ENCODE measurements around the gene ZSWIM8. TPM values are rescaled to one million over a fixed set of nuclear protein-coding genes. Genes with fewer than 3 reads are reported as not detected.

Gene ZSWIM8
- total and polyA plus RNA-seq, 3 donors from 2014 or later: 192 to 289 (median 204) TPM

DNA sequence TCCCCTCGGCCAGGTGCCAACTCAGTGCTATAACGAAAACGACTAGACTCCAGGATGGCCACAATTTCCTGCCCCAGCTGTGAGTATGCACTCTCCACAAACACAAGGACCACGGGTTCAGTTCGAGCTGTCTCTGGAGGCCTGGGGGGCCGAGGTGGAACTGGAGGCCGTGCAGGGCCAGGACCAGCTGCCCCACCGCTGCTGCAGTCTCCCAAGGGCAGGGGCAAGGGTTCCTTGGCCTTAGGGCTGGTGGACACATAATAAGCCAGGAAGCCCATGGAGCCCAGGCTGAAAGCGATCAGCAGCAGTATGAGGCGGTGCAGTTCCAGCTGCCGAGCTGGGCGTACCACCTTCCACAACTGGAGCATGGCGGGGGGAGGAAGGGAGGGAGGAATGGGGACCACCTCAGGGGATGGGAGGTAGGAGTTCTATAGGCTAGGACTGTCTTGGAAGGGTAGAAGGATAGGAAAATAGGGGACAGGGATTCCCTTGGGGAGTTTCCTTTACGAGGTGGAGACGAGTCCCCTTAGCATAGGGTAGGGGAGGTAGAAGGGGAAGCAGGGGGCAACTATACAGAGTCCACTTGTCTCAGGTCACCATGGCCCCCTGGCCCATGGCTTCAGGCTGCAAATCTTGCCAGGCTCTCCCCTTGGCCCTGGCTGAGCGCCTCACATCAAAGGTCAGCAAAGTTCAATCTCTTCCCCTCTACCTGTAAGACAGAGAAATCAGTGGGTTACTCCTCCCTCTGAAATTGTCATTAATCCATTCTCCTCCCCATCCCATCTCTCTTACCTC, 22.8 kb downstream of the ZSWIM8 start:
- DNase-seq: no peak
- Histone ChIP-seq H3K36me3 (ENCODE audit: low read depth, missing control alignments) (no peaks in the 10 kb centered on the region), H3K27ac (no peak overlapping the region), H3K4me3 (no peak overlapping the region), H3K27me3 (no peaks in the 10 kb centered on the region), H3K9me3 (no peaks in the 10 kb centered on the region), H3K4me1 (no peaks in the 10 kb centered on the region)
- 89 to 92% methylated on average over 16 of the region's 16 CpGs for WGBS, 2 donors
- intact Hi-C loops (cut with DNase I; ENCODE audit: low total_unique reads): no loop called here
- TF ChIP-seq, protein P1, sequence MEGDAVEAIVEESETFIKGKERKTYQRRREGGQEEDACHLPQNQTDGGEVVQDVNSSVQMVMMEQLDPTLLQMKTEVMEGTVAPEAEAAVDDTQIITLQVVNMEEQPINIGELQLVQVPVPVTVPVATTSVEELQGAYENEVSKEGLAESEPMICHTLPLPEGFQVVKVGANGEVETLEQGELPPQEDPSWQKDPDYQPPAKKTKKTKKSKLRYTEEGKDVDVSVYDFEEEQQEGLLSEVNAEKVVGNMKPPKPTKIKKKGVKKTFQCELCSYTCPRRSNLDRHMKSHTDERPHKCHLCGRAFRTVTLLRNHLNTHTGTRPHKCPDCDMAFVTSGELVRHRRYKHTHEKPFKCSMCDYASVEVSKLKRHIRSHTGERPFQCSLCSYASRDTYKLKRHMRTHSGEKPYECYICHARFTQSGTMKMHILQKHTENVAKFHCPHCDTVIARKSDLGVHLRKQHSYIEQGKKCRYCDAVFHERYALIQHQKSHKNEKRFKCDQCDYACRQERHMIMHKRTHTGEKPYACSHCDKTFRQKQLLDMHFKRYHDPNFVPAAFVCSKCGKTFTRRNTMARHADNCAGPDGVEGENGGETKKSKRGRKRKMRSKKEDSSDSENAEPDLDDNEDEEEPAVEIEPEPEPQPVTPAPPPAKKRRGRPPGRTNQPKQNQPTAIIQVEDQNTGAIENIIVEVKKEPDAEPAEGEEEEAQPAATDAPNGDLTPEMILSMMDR (IDR thresholded peaks at IDR 0.05): no peak
- TF ChIP-seq POLR2A (IDR thresholded peaks at IDR 0.05): no peak

DNA sequence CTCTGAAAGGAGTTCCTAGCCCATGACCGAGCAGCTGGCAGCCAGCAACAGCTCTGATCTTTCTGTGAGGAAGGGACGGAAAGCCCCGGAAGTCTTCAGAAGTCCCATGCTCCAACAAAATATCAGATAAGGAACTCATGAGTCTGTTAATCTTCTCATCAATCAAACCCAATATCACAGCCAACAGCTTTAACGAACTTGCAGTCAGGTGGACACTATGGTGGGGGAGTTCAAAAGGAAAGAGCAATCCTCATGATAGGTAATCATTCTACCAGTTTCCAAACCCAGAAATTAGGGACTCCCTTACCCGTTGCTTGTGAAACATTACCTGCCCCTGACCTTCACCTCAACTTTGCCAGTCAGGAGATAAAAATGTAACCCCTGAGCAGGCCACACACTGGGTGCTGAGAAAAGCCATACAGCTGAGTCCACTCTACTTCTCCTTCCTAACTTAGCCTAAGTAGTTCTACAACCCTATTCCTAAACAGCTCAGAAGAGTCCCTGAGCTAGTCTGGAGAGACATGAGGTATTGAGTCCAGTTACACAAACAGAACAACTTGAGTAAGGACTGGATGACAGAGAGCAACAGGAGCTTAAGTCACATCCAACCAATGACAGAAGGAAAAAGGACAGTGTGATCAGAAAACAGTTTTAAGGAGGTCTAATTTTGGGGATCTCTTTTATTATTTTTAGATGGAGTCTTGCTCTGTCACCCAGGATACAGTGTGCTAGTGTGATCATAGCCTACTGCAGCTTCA, 23.8 kb downstream of the ZSWIM8 start:
- H3K27me3 ChIP-seq: no peaks in the 10 kb centered on the region
- WGBS, 2 donors: 61 to 63% methylated on average over 5 of the region's 5 CpGs
- H3K4me3 ChIP-seq: no peak overlapping the region
- no peaks in the 10 kb centered on the region for H3K4me1 ChIP-seq
- H3K27ac ChIP-seq: no peak overlapping the region
- intact Hi-C loops (cut with DNase I; ENCODE audit: low total_unique reads): no loop called here
- H3K36me3 ChIP-seq (ENCODE audit: low read depth, missing control alignments): no peaks in the 10 kb centered on the region
- H3K9me3 ChIP-seq: no peaks in the 10 kb centered on the region
- DNase-seq: no peak
- TF ChIP-seq, protein P1 (IDR thresholded peaks at IDR 0.05): no peak
- no peak for TF ChIP-seq POLR2A (IDR thresholded peaks at IDR 0.05)

GRCh38 chr10:73810358-73810734, 24.9 kb downstream of the ZSWIM8 start:
- Histone ChIP-seq H3K36me3 (ENCODE audit: low read depth, missing control alignments) (no peaks in the 10 kb centered on the region), H3K9me3 (no peaks in the 10 kb centered on the region), H3K27ac (peak overlapping the region in 1 of 2 donors; percentile 90), H3K4me1 (no peaks in the 10 kb centered on the region), H3K4me3 (peak overlapping the region; percentile 94 to 96), H3K27me3 (no peaks in the 10 kb centered on the region)
- intact Hi-C loops (cut with DNase I; ENCODE audit: low total_unique reads): no loop called here
- TF ChIP-seq, protein P1 (IDR thresholded peaks at IDR 0.05): no peak
- no peak for TF ChIP-seq POLR2A (IDR thresholded peaks at IDR 0.05)
- WGBS, 2 donors: 52 to 53% methylated on average over 7 of the region's 7 CpGs
- no peak for DNase-seq

DNA sequence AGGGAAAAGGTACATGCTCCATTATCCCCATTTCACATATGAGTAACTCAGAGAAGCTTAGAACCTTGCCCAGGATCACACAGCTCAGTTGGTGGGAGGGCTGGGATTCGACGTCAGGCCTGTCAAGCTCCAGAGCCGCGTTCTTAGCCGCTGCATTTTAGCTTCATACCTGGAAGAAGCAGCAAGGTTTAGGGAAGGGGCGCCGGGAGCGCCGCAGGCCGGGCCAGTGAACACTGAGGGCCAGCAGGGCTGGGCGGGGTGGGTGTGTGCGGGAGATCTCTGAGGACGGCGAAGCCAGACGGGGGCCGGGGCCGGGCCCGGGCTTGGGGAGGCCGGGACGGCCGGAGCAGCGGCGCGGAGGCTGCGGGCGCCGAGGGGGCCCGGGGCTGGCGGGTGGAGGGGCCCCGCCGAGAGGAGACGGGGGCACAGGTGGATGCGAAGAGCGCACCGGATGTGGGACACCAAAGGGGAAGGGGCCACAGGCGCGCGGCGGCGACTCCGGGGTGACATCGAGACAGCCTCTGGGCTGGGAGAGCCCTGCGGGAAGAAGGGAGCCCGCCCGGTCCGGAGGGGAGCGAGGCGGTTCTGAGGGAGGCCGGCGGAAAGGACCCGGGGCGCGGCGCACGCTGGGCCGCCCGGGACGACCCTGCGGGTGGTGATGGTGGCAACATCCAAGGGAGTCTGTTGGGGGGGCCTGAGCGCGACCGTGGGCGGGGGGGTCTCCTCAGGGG, 25.5 kb downstream of the ZSWIM8 start:
- no peaks in the 10 kb centered on the region for H3K36me3 ChIP-seq (ENCODE audit: low read depth, missing control alignments)
- no peaks in the 10 kb centered on the region for H3K9me3 ChIP-seq
- WGBS, 2 donors: 1 to 2% methylated on average over 5 to 50 of the region's 63 CpGs
- H3K4me3 ChIP-seq: peak overlapping the region; percentile 94 to 96
- peak overlapping the region; percentile 80 to 90 for H3K27ac ChIP-seq
- no peaks in the 10 kb centered on the region for H3K27me3 ChIP-seq
- intact Hi-C loops (cut with DNase I; ENCODE audit: low total_unique reads): no loop called here
- no peaks in the 10 kb centered on the region for H3K4me1 ChIP-seq
- no peak for TF ChIP-seq POLR2A (IDR thresholded peaks at IDR 0.05)
- DNase-seq: peak; percentile 28

- Histone ChIP-seq H3K36me3 (ENCODE audit: low read depth, missing control alignments) (no peaks in the 10 kb centered on the region), H3K4me1 (no peaks in the 10 kb centered on the region), H3K27ac (peak overlapping the region in 1 of 2 donors; percentile 36), H3K27me3 (no peaks in the 10 kb centered on the region), H3K4me3 (no peak overlapping the region), H3K9me3 (no peaks in the 10 kb centered on the region)
- 90 to 94% methylated on average over 4 of the region's 4 CpGs for WGBS, 2 donors
- intact Hi-C loops (cut with DNase I; ENCODE audit: low total_unique reads): no loop called here
- TF ChIP-seq, protein P1 (IDR thresholded peaks at IDR 0.05): no peak
- TF ChIP-seq POLR2A (IDR thresholded peaks at IDR 0.05): no peak
- DNase-seq: no peak
Observed at GRCh38 chr10:73812657-73813056, 27.3 kb downstream of the ZSWIM8 start.

All from testis (tissue), 3 donors.